Measurements from ENCODE around the gene PDE6B. TPM values are rescaled to one million over a fixed set of nuclear protein-coding genes. Genes with fewer than 3 reads are reported as not detected.

The PDE6B gene
- total and polyA plus RNA-seq, 2 donors (not counting 1 experiment from before 2014, with no cell fraction given): 2.1 TPM; not detected in 1

DNA sequence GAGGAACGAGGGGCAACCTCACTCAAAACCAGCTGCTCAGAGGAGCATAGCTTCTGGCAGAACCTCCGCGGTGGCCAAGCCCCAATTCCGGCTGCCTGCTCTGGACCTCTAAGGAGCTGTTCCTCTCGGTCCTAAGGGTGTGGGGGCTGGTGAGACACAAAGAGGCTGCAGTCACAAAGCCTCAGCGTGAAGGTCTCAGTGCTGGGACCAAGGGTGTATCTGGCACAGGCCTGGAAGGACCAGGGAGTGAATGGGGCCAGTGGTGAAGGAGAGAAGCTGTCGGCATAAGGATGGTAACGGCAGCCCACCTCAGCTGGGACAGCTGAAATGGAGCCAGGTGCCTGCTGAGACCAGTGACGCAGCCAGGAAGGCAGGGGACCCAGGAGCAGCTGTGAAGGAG lies 5.3 kb downstream of the PDE6B start:
- Histone ChIP-seq H3K36me3 (ENCODE audit: control insufficient read depth, insufficient read depth, low read length) (no peaks in the 10 kb centered on the region), H3K4me1 (ENCODE audit: control insufficient read depth, extremely low read depth, insufficient read depth, low read length) (no peaks in the 10 kb centered on the region), H3K4me2 (ENCODE audit: extremely low read depth, insufficient read depth, low read length) (no peak overlapping the region), H3K4me3 (replicated peaks in 1 of 4; ENCODE audit: control extremely low read depth in 1 of 4, insufficient read depth in 1 of 4, low read depth in 3 of 4, low read length in 4 of 4) (no peak overlapping the region), H3K79me2 (ENCODE audit: control insufficient read depth, insufficient read depth, low read length) (no peaks in the 10 kb centered on the region), H3K27ac (ENCODE audit: insufficient read depth, low read length) (no peak overlapping the region), H2AFZ (ENCODE audit: low read length) (no peak overlapping the region), H3K9me3 (ENCODE audit: control insufficient read depth, insufficient read depth, low read depth, low read length) (no peaks in the 10 kb centered on the region), H3K9ac (ENCODE audit: insufficient read depth, low read length) (no peak overlapping the region), H4K20me1 (ENCODE audit: control insufficient read depth, extremely low read depth, insufficient read depth, low read length) (no peaks in the 10 kb centered on the region), H3K27me3 (ENCODE audit: control insufficient read depth, insufficient read depth, low read length) (no peaks in the 10 kb centered on the region)
- DNase-seq (ENCODE audit: low read depth in 2 of 2): no peak
- TF ChIP-seq CTCF (conservative IDR thresholded peaks at IDR 0.05 in 1 of 2, IDR thresholded peaks at IDR 0.05 in 1 of 2; ENCODE audit: low read depth in 1 of 2, low read length in 2 of 2): no peak
- no peak for TF ChIP-seq EZH2 (IDR thresholded peaks at IDR 0.05; ENCODE audit: low read length, missing control alignments)

DNA sequence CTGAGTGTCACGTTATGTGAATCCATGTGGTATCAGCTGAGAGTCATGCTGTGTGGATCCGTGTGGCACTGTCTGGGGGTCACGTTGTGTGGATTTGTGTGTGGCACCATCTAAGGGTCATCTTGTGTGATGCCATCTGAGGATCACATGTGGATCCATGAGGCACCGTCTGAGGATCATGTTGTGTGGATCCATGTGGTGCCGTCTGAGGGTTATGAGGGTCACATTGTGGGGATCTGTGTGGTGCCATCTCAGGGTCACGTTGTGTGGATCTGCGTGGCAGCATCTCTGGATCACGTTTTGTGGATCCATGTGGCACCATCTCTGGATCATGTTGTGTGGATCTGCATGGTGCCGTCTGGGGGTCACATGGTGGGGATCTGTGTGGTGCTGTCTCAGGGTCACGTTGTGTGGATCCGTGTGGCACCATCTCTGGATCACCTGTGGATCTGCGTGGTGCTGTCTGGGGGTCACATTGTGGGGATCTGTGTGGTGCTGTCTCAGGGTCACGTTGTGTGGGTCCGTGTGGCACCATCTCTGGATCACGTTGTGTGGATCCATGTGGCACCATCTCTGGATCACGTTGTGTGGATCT lies 6.9 kb downstream of the PDE6B start:
- H3K4me1 ChIP-seq (ENCODE audit: control insufficient read depth, extremely low read depth, insufficient read depth, low read length): no peaks in the 10 kb centered on the region
- H3K9ac ChIP-seq (ENCODE audit: insufficient read depth, low read length): no peak overlapping the region
- no peaks in the 10 kb centered on the region for H3K27me3 ChIP-seq (ENCODE audit: control insufficient read depth, insufficient read depth, low read length)
- DNase-seq (ENCODE audit: low read depth in 2 of 2): no peak
- H4K20me1 ChIP-seq (ENCODE audit: control insufficient read depth, extremely low read depth, insufficient read depth, low read length): no peaks in the 10 kb centered on the region
- H2AFZ ChIP-seq (ENCODE audit: low read length): no peak overlapping the region
- H3K27ac ChIP-seq (ENCODE audit: insufficient read depth, low read length): no peak overlapping the region
- H3K4me2 ChIP-seq (ENCODE audit: extremely low read depth, insufficient read depth, low read length): no peak overlapping the region
- no peaks in the 10 kb centered on the region for H3K9me3 ChIP-seq (ENCODE audit: control insufficient read depth, insufficient read depth, low read depth, low read length)
- H3K79me2 ChIP-seq (ENCODE audit: control insufficient read depth, insufficient read depth, low read length): no peaks in the 10 kb centered on the region
- no peak overlapping the region for H3K4me3 ChIP-seq (replicated peaks in 1 of 4; ENCODE audit: control extremely low read depth in 1 of 4, insufficient read depth in 1 of 4, low read depth in 3 of 4, low read length in 4 of 4)
- TF ChIP-seq CTCF (conservative IDR thresholded peaks at IDR 0.05 in 1 of 2, IDR thresholded peaks at IDR 0.05 in 1 of 2; ENCODE audit: low read depth in 1 of 2, low read length in 2 of 2) (no peak), EZH2 (IDR thresholded peaks at IDR 0.05; ENCODE audit: low read length, missing control alignments) (no peak)
- H3K36me3 ChIP-seq (ENCODE audit: control insufficient read depth, insufficient read depth, low read length): no peaks in the 10 kb centered on the region

- no peak for DNase-seq (ENCODE audit: low read depth in 2 of 2)
- Histone ChIP-seq H3K27me3 (ENCODE audit: control insufficient read depth, insufficient read depth, low read length) (no peaks in the 10 kb centered on the region), H3K9me3 (ENCODE audit: control insufficient read depth, insufficient read depth, low read depth, low read length) (no peaks in the 10 kb centered on the region), H3K4me2 (ENCODE audit: extremely low read depth, insufficient read depth, low read length) (no peak overlapping the region), H3K27ac (ENCODE audit: insufficient read depth, low read length) (no peak overlapping the region), H3K4me3 (replicated peaks in 1 of 4; ENCODE audit: control extremely low read depth in 1 of 4, insufficient read depth in 1 of 4, low read depth in 3 of 4, low read length in 4 of 4) (no peak overlapping the region), H3K9ac (ENCODE audit: insufficient read depth, low read length) (no peak overlapping the region), H4K20me1 (ENCODE audit: control insufficient read depth, extremely low read depth, insufficient read depth, low read length) (no peaks in the 10 kb centered on the region), H3K79me2 (ENCODE audit: control insufficient read depth, insufficient read depth, low read length) (no peaks in the 10 kb centered on the region), H3K36me3 (ENCODE audit: control insufficient read depth, insufficient read depth, low read length) (no peaks in the 10 kb centered on the region), H3K4me1 (ENCODE audit: control insufficient read depth, extremely low read depth, insufficient read depth, low read length) (no peaks in the 10 kb centered on the region), H2AFZ (ENCODE audit: low read length) (no peak overlapping the region)
- TF ChIP-seq EZH2 (IDR thresholded peaks at IDR 0.05; ENCODE audit: low read length, missing control alignments) (no peak), CTCF (conservative IDR thresholded peaks at IDR 0.05 in 1 of 2, IDR thresholded peaks at IDR 0.05 in 1 of 2; ENCODE audit: low read depth in 1 of 2, low read length in 2 of 2) (no peak)
Measured at GRCh38 chr4:632926-633325, 7.6 kb downstream of the PDE6B start.

All from fibroblast of lung (primary cell).